BJ (cell line): ENCODE data around the gene B3GNT9. TPM values are rescaled to one million over a fixed set of nuclear protein-coding genes. Genes with fewer than 3 reads are reported as not detected.

ENCODE experiments used
- CTCF ChIA-PET: fragments of 350-600 bp; formaldehyde crosslinking; extraction: SDS; loops from one replicate; lab custom pipeline; 2021; ENCODE audit warnings: antibody characterized with exemption, inconsistent platforms; lab: Yijun Ruan, JAX
- POLR2A ChIA-PET: fragments of 300-600 bp; sonication (Branson Sonifier 250); formaldehyde crosslinking; extraction: SDS; loops from one replicate; lab custom pipeline; 2021; ENCODE audit warnings: antibody characterized with exemption; lab: Charles Lee
- DNase-seq: peaks from one replicate; pipeline ENCODE4 v3.0.0-alpha.2; 2011; ENCODE audit warnings: low read depth
- H3K27me3 ChIP-seq: 2 replicates; pipeline ENCODE4 v1.6.0; 2011; ENCODE audit warnings: low read length; ENCODE audit not compliant: control insufficient read depth, insufficient read depth
- H3K36me3 ChIP-seq: 2 replicates; pipeline ENCODE4 v1.5.1; 2011; ENCODE audit warnings: low read length; ENCODE audit not compliant: control insufficient read depth, insufficient read depth
- H3K4me3 ChIP-seq: 2 replicates; pipeline ENCODE4 v1.5.1; 2011; ENCODE audit warnings: low read depth, mild to moderate bottlenecking, control low read depth, low read length
- CTCF ChIP-seq: IDR thresholded peaks from 2 replicates; pipeline ENCODE4 v1.5.1; 2011; ENCODE audit warnings: low read depth, mild to moderate bottlenecking, control low read depth, inconsistent platforms, low read length, moderate library complexity; ENCODE audit not compliant: insufficient read depth
- polyA plus RNA-seq: library from polyadenylated mRNA; depleted of rRNA; stranded (reverse); fragments of >200 nt; gene quantifications from 2 replicates; pipeline ENCODE4 v1.2.3, GENCODE V29; 2011

B3GNT9 gene
- polyA plus RNA-seq, 1 experiment = 34.9 TPM

DNA sequence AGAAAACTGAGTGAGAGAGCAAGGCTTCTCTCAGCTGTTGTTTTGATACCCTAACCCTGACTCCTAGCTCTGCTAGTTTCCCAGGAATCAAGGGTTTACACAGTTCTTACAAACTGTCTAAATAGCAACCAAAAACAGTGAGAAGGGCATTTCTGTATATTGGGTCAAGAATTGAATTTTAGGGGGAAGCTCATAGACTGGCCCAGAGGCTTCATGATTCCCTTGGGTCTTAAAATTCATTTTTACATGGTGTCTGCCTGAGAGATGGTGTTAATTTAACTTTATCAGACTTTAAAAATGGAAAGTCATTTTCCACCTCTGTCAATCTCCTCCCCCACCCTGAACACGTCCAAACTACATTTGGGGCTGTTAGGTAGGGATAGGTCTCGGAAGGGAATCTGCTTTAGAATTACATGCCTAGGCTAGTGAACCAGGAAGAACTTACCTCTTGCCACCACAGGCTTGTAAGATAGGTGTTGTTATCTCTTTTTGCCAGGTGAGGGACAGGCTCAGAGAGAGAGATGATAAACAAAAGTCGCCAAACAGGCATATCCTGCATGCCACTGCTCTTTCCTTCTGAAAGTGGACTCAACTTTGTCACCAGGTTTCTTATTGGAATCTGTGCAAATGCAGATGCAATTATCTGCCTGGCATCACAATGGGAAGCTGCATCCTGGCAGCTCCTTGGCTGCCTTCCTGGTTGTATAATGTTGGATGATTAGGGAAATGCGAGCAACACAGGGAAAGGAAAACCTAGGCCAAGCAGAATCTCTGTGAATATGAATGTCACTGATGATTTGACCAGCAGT lies 38.0 kb downstream of the B3GNT9 start:
- H3K4me3 ChIP-seq = no peak overlapping the region
- ChIA-PET CTCF (interaction anchor here (0.6 kb wide), 1 partner anchor 86 kb away, joined by 3 read pairs; the partner anchor contains the start of gene ELMO3), POLR2A (no interaction called here)
- no peak for DNase-seq
- H3K36me3 ChIP-seq = no peaks in the 10 kb centered on the region
- no peaks in the 10 kb centered on the region for H3K27me3 ChIP-seq
- no peak for TF ChIP-seq CTCF

- TF ChIP-seq CTCF = no peak
- no peaks in the 10 kb centered on the region for H3K27me3 ChIP-seq
- no peak overlapping the region for H3K4me3 ChIP-seq
- ChIA-PET CTCF (interaction anchor here (0.7 to 1.0 kb wide), 3 partner anchors 10 to 43 kb away, joined by 3 to 4 read pairs (median 4); no protein-coding TSS in a partner anchor), POLR2A (no interaction called here)
- H3K36me3 ChIP-seq = no peaks in the 10 kb centered on the region
- DNase-seq = no peak
Measured at GRCh38 chr16:67111951-67112444, 38.8 kb downstream of the B3GNT9 start.

DNA sequence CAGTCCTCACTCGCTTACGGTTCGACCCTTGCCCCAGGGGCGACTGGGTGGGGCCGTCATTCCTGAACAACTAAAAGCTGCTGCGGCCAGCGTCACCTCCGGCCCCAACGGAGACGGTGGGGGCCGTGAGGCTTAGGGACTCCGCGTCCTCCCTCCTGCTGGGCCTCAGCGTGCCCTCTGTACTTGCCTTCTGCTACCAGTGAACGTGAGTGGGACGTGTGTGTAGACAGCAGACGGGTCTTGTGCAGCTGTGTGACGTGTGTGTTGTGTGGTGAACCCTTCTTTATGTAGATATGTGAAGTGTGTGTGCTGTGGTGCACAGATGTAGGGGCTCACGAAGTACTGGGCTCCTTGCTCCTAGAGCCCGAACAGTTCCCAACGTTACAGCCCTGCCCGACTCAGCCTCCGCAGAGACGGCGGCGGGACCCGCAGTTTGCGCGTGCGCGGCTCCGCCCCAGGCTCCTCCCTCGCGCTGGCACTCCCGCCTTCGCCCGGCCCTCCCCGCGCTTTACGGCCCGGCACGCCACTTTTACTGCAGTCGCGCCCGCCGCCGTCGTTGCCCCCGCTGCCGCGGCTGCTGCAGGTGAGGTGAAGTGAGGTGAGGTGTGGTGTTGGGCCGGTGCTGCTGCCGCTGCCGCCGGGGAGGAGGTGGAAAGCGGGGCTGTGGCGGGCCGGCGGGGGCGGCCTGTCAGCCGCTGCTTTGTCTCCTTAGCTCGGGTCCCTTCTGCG lies 41.2 kb downstream of the B3GNT9 start, which contains the start of gene PHAF1:
TSS of gene PHAF1 (plus strand) at position 535 of the 729 bp plus-strand sequence. CDS start 235 bp downstream, outside the sequence.
- DNase-seq = peak; percentile 39
- no peak for TF ChIP-seq CTCF
- H3K36me3 ChIP-seq = no peaks in the 10 kb centered on the region
- H3K27me3 ChIP-seq = no peaks in the 10 kb centered on the region
- H3K4me3 ChIP-seq = peak within 1 kb of the TSS; percentile 95
- CTCF ChIA-PET = interaction anchor here (1.0 to 1.6 kb wide), 3 partner anchors 22 to 76 kb away, joined by 3 to 5 read pairs (median 4); no protein-coding TSS in a partner anchor
- POLR2A ChIA-PET = interaction anchor here (1.0 kb wide), 1 partner anchor 44 kb away, joined by 7 read pairs; no protein-coding TSS in a partner anchor

DNA sequence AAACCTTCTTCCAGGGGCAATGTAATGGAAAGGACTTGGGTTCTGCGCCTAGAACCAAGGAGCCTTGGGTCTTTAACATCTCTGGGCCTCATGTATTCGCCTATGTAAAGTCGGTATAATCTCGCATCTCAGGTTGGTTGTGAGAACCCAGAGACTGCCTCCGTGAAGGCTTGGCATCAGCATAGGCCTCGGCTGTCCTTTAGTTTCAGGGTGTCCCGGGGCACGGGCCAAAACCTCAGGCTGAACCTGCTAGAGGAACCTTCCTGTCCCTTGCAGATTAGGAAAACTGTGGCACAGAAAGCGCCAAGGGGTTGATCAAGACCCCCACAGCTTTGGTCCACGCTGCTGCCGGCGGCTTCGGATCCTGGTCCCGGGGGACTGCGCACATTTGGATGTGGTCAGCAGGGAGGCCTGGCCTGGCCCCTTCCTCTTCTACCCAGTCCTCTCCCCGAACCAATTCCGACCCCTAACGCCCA lies 41.8 kb downstream of the B3GNT9 start:
- peak overlapping the region; percentile 95 for H3K4me3 ChIP-seq
- TF ChIP-seq CTCF = no peak
- no peaks in the 10 kb centered on the region for H3K27me3 ChIP-seq
- ChIA-PET CTCF (interaction anchor here (1.4 kb wide), 1 partner anchor 22 kb away, joined by 3 read pairs; no protein-coding TSS in a partner anchor), POLR2A (no interaction called here)
- no peaks in the 10 kb centered on the region for H3K36me3 ChIP-seq
- no peak for DNase-seq
